Vagina (tissue), 2 donors: ENCODE data around the gene PTPN2. TPM values are rescaled to one million over a fixed set of nuclear protein-coding genes. Genes with fewer than 3 reads are reported as not detected.

Experiments used
- DNase-seq, 2 donors: peaks; one replicate each; pipeline ENCODE4 v3.0.0-alpha.2; 2017; ENCODE audit errors: extremely low spot score in 2 of 2
- H3K27ac ChIP-seq: fragments of 200-600 bp; sonication (generic); one replicate; pipeline ENCODE4 v1.5.1; 2019
- H3K27me3 ChIP-seq: fragments of 200-600 bp; sonication (generic); one replicate; pipeline ENCODE4 v1.5.1; 2019
- H3K36me3 ChIP-seq, 2 donors: fragments of 200-600 bp; sonication (generic); one replicate each; pipeline ENCODE4 v1.5.1; 2017 to 2019
- H3K4me1 ChIP-seq: fragments of 200-600 bp; sonication (generic); one replicate; pipeline ENCODE4 v1.5.1; 2019
- H3K4me3 ChIP-seq, 2 donors: fragments of 200-600 bp; sonication (generic); 1 replicate in 1 of 2; 2 replicates in 1 of 2; pipeline ENCODE4 v1.5.1; 2016 to 2019
- H3K9me3 ChIP-seq: fragments of 200-600 bp; sonication (generic); one replicate; pipeline ENCODE4 v1.5.1; 2019
- CTCF ChIP-seq, 3 experiments: fragments of 450-650 bp in 2 of 3; fragments of 200-600 bp in 1 of 3; sonication (generic) in 1 of 3; IDR thresholded peaks; one replicate each; pipeline ENCODE4 v1.5.1; 2017 to 2019; ENCODE audit warnings: antibody characterized with exemption in 3 of 3, mild to moderate bottlenecking in 2 of 3, moderate library complexity in 2 of 3
- POLR2A ChIP-seq, 2 donors: fragments of 450-650 bp; IDR thresholded peaks; one replicate each; pipeline ENCODE4 v1.6.1; 2017; ENCODE audit warnings: antibody characterized with exemption in 2 of 2, mild to moderate bottlenecking in 2 of 2, moderate library complexity in 2 of 2
- POLR2AphosphoS5 ChIP-seq, 2 donors: sonication (generic); formaldehyde crosslinking; IDR thresholded peaks; one replicate each; pipeline ENCODE4 v1.9.0; 2017; ENCODE audit warnings: antibody characterized with exemption in 2 of 2, mild to moderate bottlenecking in 2 of 2, low read depth in 1 of 2; ENCODE audit not compliant: insufficient read depth in 1 of 2
- intact Hi-C: fragments of 100-400 bp; cut with DNase I; formaldehyde crosslinking; loops from one replicate; pipeline ENCODE4 v1.15.1; 2023
- total RNA-seq: library from RNA; depleted of rRNA; stranded (reverse); fragments of >200 nt; gene quantifications from one replicate; pipeline ENCODE4 v1.2.3, GENCODE V29; 2016

PTPN2 gene
- total RNA-seq, 1 donor from 2014 or later: 32.9 TPM

- intact Hi-C loops: no loop called here
- TF ChIP-seq POLR2AphosphoS5 (IDR thresholded peaks at IDR 0.05; ENCODE audit: insufficient read depth in 1 of 2, low read depth in 1 of 2): no peak
- TF ChIP-seq CTCF (IDR thresholded peaks at IDR 0.05): no peak
- no peak for TF ChIP-seq POLR2A (IDR thresholded peaks at IDR 0.05)
Observed at GRCh38 chr18:12842459-12843380, 41.3 kb downstream of the PTPN2 start.

GRCh38 chr18:12841070-12841469 lies 43.0 kb downstream of the PTPN2 start:
- Histone ChIP-seq H3K9me3 (no peaks in the 10 kb centered on the region), H3K4me3 (no peak overlapping the region), H3K27ac (no peak overlapping the region), H3K36me3 (no peaks in the 10 kb centered on the region), H3K4me1 (peaks cover 16% of the 10 kb centered on the region), H3K27me3 (no peaks in the 10 kb centered on the region)
- DNase-seq: no peak
- intact Hi-C loops: no loop called here
- TF ChIP-seq POLR2AphosphoS5 (IDR thresholded peaks at IDR 0.05; ENCODE audit: insufficient read depth in 1 of 2, low read depth in 1 of 2): no peak

More at GRCh38 chr18:12842459-12843380, 41.3 kb downstream of the PTPN2 start:
- no peaks in the 10 kb centered on the region for H3K36me3 ChIP-seq
- no peak overlapping the region for H3K27ac ChIP-seq
- peaks cover 9% of the 10 kb centered on the region for H3K4me1 ChIP-seq
- H3K9me3 ChIP-seq: no peaks in the 10 kb centered on the region
- H3K4me3 ChIP-seq: no peak overlapping the region
- H3K27me3 ChIP-seq: no peaks in the 10 kb centered on the region
- DNase-seq: no peak

GRCh38 chr18:12840382-12840781 lies 43.7 kb downstream of the PTPN2 start:
- Histone ChIP-seq H3K9me3 (no peaks in the 10 kb centered on the region), H3K4me3 (no peak overlapping the region), H3K4me1 (peaks cover 16% of the 10 kb centered on the region), H3K36me3 (no peaks in the 10 kb centered on the region), H3K27me3 (no peaks in the 10 kb centered on the region), H3K27ac (no peak overlapping the region)
- DNase-seq: no peak
- intact Hi-C loops: no loop called here
- TF ChIP-seq POLR2AphosphoS5 (IDR thresholded peaks at IDR 0.05; ENCODE audit: insufficient read depth in 1 of 2, low read depth in 1 of 2): no peak
- TF ChIP-seq CTCF (IDR thresholded peaks at IDR 0.05): no peak
- no peak for TF ChIP-seq POLR2A (IDR thresholded peaks at IDR 0.05)

- TF ChIP-seq POLR2AphosphoS5 (IDR thresholded peaks at IDR 0.05; ENCODE audit: insufficient read depth in 1 of 2, low read depth in 1 of 2): no peak
- no peak for TF ChIP-seq CTCF (IDR thresholded peaks at IDR 0.05)
- no peak for TF ChIP-seq POLR2A (IDR thresholded peaks at IDR 0.05)
- Histone ChIP-seq H3K27me3 (no peaks in the 10 kb centered on the region), H3K4me1 (peaks cover 16% of the 10 kb centered on the region), H3K4me3 (no peak overlapping the region), H3K9me3 (no peaks in the 10 kb centered on the region), H3K27ac (peak overlapping the region; percentile 36), H3K36me3 (no peaks in the 10 kb centered on the region)
- no peak for DNase-seq
- intact Hi-C loops: no loop called here
Observed at GRCh38 chr18:12839526-12840196, 44.4 kb downstream of the PTPN2 start.

- H3K27ac ChIP-seq: peak overlapping the region; percentile 36
- no peak overlapping the region for H3K4me3 ChIP-seq
- H3K36me3 ChIP-seq: no peaks in the 10 kb centered on the region
- no peaks in the 10 kb centered on the region for H3K9me3 ChIP-seq
- TF ChIP-seq POLR2A (IDR thresholded peaks at IDR 0.05) (no peak), POLR2AphosphoS5 (IDR thresholded peaks at IDR 0.05; ENCODE audit: insufficient read depth in 1 of 2, low read depth in 1 of 2) (no peak), CTCF (IDR thresholded peaks at IDR 0.05) (no peak)
- intact Hi-C loops: no loop called here
- no peak for DNase-seq
- H3K4me1 ChIP-seq: peaks cover 16% of the 10 kb centered on the region
- H3K27me3 ChIP-seq: no peaks in the 10 kb centered on the region
Observed at GRCh38 chr18:12839057-12839525, 44.9 kb downstream of the PTPN2 start.
